ENCODE measurements around the gene ZBED4.

Gene ZBED4

DNA sequence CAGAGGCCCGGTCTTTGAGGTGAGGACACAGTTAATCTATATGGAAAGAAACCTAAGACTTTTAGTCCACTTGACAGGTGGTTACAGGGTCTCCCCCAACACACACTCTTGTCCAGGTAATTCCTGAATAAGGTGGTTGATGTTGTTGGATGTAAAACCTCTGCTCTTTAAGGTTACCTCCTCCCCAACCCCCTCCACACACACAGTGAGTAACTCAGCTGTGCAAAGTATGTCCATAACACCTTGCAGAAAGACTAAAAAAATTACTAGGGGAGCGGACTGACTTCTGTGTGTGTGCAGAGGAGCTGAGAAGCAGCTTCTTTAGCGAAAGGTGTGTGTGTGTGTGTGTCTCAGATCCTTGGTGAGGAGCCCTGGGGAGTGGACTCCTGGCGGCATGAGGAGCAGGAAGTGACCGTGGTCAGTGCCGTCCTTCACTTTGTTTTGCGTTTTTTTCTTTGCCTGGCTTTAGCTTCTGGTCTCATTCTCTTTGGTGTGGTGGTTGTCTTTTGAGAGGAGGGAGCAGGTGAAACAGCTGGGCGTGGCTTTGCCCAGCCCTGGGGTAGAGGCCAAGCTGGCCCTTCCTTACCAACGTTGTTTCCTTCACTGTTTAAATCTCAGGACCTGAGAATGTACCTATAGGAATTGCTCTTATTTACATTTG, 1.7 kb downstream of the ZBED4 start:
- no peak for DNase-seq (ENCODE audit: low read depth)

DNA sequence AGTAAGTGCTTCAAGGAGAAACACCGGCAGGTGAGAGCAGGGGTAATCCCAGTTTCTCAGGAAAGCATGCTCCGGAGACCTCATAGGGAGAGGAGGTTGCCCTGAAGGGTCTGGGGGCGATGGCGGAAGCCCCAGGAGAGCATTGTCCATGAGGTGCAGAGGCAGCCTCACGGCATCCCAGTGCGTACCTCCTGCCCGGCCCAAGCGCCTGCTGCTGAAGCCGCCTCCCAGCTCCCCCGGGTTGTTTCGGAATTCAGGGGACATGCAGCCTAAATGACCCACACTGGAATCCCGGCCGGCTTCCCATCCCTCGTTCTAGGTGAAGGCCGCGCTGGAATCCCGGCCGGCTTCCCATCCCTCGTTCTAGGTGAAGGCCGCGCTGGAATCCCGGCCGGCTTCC, 2.7 kb downstream of the ZBED4 start:
- DNase-seq (ENCODE audit: low read depth): no peak

DNA sequence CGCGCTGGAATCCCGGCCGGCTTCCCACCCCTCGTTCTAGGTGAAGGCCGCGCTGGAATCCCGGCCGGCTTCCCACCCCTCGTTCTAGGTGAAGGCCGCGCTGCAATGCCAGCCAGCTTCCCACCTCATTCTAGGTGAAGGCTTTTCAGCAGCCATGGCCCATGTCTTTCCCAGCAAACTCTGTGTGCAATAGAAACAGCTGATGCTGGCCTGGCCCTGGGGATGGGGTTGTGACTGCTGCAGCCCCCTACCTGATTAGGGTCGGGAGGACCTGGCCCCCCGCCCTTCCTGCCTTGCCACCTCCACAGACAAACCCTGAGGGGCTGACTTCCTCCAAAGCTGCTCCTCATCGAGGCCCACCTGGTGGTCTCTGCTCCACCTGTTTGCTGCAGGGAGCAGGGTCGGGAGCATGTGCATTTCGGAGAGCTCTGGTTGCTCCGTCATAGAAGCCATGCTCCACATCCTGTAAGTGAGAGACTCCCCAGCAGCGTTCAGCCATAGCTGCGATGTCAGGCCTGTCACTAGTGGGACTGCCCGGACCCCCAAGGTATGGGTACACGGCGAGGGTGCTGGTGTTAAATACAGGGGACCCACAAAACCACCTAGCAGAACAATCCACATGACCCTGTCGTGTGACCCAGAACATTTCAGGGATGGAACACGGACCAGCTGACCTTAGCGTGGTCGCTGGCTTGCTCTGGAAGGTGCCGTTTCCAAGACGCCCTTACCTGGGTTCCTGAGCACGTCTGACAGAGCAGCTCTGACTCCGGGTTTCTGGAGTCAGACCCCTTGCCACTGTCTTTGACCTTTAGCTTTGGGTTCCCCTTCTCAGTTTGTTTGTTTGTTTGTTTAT, 3.3 kb downstream of the ZBED4 start:
- no peak for DNase-seq (ENCODE audit: low read depth)

DNA sequence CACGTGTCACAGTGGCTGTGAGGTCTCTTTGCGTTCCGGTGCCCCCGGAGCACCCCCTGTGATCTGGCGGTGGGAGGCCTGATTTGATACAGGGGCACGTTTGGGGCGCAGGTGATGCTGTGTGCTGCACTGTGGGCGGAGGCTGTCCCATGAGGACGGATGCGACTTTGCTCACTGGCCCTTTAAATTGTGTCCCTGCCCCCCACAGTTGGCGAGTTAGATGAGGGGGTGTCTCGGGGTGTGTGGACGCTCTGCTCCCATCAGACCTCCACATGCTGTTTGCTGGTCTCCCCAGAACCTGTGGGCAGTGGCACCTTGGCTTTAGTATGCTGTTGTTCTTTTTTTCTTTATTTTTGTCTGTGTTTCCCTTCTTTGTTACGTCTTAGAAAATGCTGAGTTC, 5.2 kb downstream of the ZBED4 start:
- DNase-seq (ENCODE audit: low read depth): no peak

DNA sequence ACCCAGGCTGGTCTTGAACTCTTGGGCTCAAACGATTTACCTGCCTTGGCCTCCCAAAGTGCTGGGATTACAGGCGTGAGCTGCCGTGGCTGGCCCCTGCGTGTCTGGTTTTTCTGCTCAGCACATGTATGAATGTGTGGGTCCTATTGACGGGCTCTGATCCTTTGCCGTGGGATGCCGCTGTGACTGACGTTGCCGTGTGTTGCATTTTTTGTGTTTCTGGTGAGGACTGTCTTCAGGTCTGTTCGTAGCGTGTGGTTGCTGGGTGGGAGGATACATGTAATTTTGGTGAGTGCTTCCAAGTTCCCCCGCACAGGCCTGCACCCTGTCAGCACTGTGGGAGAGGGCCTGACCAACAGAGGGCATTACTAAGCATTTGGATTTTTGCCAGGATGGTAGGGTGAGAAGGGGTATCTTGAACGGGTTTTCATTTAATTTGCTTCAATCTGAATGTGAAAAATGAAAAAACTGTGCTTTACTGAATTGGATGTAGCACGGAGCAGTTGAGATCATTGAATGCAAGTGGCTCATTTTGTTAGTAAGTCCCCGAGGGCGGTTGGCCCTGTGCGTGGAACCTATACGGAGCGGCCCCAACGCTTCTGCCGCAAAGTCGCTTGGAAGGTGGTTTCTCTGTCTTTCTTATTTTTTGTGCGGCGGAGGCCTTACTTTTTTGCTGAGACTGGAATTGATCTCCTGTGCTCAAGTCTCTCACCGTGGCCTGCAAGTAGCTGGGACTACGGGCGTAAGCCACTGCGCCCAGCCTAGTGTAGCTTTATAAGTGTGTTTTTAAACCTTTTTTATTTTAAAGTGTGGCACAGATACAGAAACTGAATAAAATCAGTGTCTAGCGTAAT, 8.2 kb downstream of the ZBED4 start:
- DNase-seq (ENCODE audit: low read depth): no peak

DNA sequence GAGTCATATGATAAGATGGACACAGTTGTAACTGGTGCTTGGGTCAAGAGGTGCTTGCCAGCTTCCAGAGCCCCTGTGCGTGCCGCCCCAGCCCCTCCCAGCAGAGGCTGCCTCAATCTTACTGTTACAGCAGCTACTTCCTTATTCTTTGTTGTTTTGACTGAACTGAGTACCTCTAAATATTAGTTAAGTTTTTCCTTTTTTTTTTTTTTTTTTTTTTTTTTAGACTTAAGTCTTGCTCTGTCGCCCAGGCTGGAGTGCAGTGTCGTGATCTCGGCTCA, 8.8 kb downstream of the ZBED4 start:
- no peak for DNase-seq (ENCODE audit: low read depth)

DNA sequence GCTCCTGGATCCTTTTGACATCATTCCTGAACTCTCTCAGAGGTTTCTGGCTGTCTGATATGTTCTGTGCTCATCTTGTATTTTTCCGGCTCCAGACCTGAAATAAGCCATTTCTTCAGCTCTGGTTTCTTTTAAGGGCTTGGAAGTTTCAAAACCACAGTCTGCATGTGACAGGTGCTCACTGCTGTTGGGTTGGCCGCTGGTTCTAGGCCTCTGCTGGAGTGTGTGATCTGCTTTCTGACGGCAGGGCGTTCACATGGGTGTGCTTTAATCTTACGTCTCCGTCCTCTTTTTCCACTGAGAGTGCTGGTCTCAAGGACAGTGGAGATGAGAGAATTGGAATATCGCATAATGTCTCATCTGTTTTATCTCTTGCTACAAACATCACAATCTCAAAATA, 10.3 kb downstream of the ZBED4 start:
- no peak for DNase-seq (ENCODE audit: low read depth)

DNA sequence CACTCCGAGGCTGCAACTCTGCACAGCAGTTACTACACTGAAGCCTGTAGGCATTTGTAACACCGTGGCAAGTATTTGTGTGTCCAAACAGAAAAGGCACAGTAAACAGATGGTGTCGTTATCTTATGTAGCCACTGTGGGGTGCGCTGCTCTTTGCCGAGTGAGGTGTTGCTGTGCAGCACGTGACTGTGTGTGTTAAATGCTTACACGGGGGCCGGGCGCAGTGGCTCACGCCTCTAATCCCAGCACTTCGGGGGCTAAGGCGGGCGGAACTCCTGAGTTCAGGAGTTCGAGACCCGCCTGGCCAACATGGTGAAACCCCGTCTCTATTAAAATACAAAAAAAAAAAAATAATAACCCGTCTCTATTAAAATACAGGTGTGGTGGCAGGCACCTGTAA, 11.5 kb downstream of the ZBED4 start:
- no peak for DNase-seq (ENCODE audit: low read depth)

DNA sequence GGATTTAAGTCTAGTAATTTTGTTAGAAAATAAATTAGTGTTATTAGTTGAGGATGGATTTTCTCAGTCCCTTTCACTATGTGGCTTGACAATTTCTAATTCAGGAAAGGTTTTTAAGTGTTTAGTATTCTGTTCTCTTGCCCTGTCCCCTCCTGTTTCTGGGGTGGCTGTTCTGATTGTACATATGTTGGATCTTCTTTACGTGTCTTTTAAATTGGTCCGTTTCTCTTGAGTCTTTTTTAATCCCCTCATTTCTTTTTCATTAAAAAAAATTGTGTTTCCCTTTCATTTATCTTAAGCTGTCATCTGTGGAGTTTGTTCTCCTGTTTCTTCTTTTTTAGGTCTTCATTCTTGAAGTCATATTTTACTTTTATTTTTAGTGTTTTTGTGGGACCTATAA, 12.5 kb downstream of the ZBED4 start:
- no peak for DNase-seq (ENCODE audit: low read depth)

DNA sequence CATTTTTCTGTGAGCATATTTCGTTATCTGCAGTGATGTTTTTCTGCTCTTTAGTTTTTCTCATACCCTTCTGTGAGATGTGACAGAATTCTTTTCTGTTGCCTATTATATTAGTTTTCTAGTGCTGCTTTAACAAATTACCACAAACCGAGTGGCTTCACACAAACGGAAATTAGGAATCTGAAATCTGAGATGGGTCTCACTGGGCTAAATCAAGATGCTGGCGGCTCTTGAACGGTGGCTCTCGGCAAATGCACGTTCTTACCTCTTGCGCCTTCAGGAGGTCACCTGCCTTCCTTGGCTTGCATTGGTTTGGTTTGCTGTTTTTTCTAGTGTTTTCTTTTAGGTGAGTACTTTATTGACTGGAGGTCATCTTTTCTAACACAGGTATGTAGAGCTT, 13.0 kb downstream of the ZBED4 start:
- no peak for DNase-seq (ENCODE audit: low read depth)

DNA sequence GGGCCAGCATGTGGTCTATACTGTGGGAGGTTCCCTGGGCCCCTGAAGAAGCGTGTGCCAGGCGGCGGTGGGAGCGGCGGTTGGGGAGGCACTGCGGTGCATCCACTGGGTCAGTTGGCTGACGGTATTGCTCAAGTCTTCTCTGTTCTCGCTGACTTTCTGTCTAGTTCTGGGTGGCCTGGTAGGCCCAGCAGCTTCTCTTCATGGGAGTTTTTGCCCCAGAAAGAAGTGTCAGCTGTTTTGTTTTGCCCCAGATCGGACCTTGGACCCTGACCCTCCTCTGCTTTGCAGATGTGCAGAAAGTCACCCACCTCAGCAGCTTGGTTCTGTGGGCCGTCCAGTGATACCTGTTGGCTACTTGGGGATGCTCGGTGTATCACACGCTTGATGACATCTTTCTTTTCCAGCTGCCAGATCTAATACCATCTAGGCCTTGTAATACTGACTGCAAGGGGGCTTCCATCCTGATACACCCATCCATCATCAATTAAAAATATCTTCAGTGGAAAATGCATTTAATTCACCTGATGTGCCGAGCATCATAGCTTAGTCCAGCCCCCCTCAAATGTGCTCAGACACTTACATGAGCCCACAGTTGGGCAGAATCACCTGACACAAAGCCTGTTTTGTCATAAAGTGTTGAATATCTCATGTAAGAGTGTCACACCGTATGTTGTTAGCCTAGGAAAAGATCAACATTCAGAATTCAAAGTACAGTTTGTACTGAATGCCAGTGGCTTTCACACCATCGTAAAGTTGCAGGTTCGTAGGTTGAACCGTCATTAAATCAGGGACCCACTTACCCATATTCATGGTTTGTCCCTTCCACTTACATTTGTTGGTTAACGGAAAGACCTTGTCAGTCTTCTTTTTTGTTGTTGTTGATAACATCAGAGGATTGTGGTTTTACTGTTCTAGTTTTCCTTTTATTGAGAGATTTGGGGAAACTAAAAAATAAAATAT, 13.9 kb downstream of the ZBED4 start:
- DNase-seq (ENCODE audit: low read depth): no peak

DNA sequence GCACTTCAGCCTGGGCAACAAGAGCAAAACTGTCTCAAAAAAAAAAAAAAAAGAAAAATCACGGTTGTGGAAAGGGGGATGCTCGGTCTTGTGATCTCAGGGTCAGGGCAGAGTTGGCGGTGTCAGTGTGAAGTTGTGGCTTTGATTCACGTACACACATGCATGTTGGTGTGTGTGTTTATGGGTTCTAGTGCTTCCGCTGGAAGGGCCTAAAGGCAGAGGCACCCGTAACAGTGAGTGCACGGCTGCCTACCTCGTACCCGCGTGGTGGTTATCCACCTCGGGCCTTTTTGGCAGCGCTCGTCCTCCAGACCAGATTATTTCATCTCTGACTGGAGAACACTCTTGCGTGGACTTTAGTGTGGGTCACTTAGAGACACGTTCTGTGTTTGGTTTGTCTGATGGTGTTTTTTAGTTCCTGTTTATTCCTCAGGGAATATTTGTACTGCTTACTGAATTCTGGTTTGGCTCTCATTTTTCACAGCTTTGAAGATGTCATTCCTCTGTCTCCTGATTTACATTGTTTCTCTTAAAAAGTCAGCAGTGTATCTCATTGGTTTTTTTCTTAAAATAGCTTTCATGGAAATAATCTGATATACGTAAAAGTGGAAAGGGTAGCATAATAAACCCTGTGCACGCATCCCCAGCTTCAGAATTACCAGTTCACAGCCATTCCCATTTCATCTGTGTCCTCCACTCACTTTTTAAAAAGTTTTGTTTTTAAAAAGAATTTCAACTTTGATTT, 15.6 kb downstream of the ZBED4 start:
- DNase-seq (ENCODE audit: low read depth): no peak

DNA sequence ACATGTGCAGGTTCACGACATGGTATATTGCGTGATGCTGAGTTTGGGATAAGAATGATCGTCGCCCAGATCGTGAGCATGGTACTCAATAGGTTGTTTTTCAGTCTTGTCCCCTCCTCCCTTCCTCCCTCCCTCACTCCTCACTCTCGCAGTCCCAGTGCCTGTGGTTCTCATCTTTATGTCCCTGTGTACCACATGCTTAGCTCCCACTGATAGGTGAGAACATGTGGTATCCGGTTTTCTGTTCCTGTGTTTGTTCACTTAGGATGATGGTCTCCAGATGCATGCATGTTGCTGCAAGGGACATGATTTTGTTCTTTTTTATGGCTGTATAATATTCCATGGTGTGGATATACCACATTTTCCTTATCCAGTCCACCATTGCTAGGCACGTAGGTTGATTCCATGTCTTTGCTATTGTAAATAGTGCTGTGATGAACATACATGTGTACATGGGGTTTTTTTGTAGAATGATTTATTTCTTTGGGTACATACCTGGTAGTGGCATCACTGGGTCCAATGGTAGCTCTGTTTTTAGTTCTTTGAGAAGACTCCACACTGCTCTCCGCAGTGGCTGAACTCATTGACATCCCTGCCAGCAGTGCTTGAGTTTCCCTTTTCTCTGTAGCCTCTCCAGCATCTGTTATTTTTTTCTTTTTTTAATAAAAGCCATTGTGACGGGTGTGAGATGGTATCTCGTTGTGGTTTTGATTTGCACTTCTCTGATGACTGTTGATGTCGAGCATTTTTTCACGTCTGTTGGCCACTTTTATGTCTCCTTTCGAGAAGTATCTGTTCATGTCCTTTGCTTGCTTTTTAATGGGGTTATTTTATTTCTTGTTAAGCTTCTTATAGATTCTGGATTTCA, 16.4 kb downstream of the ZBED4 start:
- DNase-seq (ENCODE audit: low read depth): no peak

DNA sequence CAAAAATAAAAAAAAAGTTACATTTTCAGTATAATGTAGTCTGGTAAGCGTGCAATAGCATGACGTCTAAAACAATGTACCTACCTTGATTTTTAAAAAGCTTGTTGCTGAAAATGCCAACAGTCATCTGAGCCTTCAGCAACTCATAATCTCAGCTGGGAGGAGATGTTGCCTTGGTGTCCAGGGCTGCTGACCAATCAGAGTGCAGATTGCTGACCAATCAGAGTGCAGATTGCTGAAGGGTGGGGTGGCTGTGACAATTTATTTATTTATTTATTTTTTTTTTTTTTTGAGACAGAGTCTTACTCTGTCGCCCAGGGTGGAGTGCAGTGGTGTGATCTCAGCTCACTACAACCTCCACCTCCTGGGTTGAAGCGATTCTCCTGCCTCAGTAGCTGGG, 17.8 kb downstream of the ZBED4 start:
- no peak for DNase-seq (ENCODE audit: low read depth)

DNA sequence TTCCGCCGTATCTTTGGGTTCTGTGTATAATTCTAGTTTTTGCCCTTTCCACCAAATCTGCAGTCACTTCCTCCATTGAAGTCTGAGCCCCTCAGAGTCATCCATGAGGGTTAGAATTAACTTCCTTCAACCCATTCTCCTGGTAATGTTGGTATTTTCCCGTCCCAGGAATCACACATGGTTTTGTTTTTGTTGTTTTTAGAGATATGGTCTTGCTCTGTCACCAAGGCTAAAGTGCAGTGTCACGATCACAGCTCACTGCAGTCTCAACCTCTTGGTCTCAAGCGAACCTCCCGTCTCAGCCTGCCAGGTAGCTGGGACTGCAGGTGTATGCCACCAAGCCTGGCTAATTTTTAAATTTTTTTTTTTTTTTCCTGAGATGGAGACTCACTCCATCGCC, 18.7 kb downstream of the ZBED4 start:
- no peak for DNase-seq (ENCODE audit: low read depth)

DNA sequence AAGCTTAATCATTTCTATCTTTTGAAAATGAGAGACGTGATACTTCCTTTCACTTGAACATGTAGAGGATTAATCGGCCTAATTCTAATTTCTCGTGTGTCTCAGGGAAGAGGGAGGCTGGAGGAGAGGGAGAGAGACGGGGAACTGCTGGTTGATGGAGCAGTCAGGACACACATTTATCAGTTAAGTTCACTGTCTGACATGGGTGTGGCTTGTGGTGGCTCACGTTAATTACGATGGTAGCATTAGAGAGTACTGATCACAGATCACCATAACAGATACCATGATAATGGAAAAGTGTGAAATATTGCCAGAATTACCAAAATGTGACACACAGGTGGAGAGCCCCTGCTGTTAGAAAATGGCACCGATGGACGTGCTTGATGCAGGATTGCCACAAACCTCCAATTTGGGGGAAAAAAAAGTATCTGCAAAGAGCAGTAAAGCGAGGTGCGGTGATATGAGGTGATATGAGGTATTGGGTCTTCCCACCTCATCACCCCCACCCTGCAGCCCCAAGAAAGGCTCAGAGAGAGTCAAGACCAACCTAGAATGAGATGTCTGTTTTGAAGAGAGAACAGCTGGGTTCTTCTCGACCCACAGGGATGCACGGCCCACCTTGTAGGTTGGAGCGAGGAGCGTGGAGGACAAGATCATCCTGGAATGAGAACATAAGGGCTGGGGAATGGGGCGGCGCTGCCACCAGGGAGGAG, 19.7 kb downstream of the ZBED4 start:
- no peak for DNase-seq (ENCODE audit: low read depth)

DNA sequence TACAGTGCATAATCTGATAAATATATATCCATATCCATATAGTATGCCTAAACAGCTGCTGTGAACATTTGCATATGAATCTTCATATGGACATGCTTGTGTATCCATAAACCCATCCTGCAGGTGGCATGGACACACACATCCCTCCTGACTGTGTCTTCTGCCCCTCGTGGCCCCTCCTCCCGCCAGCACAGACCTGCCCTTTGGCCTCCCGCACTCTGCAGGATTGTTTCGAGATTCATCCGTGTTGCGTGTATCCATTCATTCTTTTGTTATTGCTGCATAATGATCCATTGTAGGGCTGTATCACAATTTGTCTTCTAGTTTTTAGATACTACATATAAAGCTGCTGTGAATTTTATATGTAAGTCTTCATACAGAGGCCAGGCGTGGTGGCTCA, 24.0 kb downstream of the ZBED4 start:
- DNase-seq (ENCODE audit: low read depth): no peak

DNA sequence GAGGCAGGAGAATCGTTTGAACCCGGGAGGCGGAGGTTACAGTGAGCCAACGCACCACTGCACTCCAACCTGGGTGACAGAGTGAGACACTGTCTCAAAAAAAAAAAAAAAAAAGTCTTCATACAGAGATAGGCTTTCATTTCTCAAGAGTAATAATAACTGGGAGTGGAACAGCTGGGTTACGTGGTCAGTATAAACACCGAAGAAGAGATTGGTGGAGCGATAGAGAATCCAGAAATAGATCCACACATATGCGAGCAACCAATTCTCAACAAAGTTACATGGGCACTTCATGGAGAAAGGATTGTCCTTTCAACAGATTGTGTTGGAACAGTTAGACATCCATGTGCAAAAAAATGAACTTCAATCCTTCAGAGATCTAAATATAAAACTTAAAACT, 24.6 kb downstream of the ZBED4 start:
- no peak for DNase-seq (ENCODE audit: low read depth)

DNA sequence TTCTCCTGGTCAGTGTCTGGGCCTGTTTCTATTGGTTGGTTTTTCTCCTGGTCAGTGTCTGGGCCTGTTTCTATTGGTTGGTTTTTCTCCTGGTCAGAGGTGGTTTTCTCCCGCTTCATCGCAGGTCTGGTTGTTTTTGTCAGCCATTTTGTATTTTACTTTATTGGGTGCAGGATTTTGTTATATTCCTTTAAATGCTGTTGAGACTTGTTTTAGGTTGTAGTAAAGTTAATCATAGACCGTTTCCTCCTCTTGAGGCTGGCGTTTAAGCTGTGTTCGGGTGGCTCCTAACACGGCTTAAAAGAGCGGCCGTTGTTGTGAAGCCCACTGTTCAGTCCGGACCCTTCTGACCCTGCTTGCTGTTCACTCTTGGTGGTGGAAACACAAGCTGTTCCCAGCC, 26.2 kb downstream of the ZBED4 start:
- DNase-seq (ENCODE audit: low read depth): no peak

DNA sequence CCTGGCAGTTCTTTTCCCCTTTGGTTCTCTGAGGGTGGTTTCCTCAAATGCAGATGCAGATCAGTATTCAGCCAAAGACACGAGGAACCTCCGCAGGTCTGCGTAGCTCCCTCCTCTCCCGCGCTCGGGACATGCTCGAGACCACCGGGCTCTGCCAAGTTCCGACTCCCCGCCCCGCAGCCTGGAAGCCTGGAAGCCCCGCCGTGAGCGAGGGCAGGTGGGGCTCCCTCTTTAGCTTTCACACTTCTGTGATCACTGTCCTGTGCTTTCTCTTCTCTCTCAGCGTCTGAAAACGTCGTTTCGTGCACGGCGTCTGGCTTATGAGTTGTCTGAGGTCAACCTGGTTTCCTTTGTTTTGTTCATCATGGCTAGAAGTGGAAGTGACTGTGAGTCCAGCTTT, 26.6 kb downstream of the ZBED4 start:
- no peak for DNase-seq (ENCODE audit: low read depth)
